UCSD-AML1 (cell line): ENCODE data around the gene CARS1.

Source experiments
- DNase-seq: peaks from one replicate; lab custom pipeline; 2025; ENCODE audit not compliant: unreplicated experiment; lab: John Stamatoyannopoulos, UW

Gene CARS1

GRCh38 chr11:3010521-3011275 lies 46.5 kb downstream of the CARS1 start:
- no peak for DNase-seq

- no peak for DNase-seq
Observed at GRCh38 chr11:3010004-3010403, 47.2 kb downstream of the CARS1 start.

GRCh38 chr11:3009481-3009880 lies 47.7 kb downstream of the CARS1 start:
- DNase-seq: no peak

GRCh38 chr11:3008746-3009336 lies 48.4 kb downstream of the CARS1 start:
- no peak for DNase-seq

GRCh38 chr11:3007404-3008010 lies 49.7 kb downstream of the CARS1 start:
- DNase-seq: no peak

GRCh38 chr11:3006505-3007260 lies 50.5 kb downstream of the CARS1 start:
- no peak for DNase-seq

GRCh38 chr11:3004481-3004880 lies 52.7 kb downstream of the CARS1 start:
- no peak for DNase-seq

- DNase-seq: no peak
Observed at GRCh38 chr11:3003396-3004231, 53.6 kb downstream of the CARS1 start.

GRCh38 chr11:3002871-3003270 lies 54.4 kb downstream of the CARS1 start:
- DNase-seq: no peak

GRCh38 chr11:3002351-3002861 lies 54.8 kb downstream of the CARS1 start:
- DNase-seq: no peak

GRCh38 chr11:3001496-3001895 lies 55.7 kb downstream of the CARS1 start:
- DNase-seq: no peak

- DNase-seq: no peak
Observed at GRCh38 chr11:3000032-3000961, 56.9 kb downstream of the CARS1 start.

- DNase-seq: no peak
Observed at GRCh38 chr11:2999464-2999998, 57.7 kb downstream of the CARS1 start.

GRCh38 chr11:2998073-2998850 lies 59.0 kb downstream of the CARS1 start:
- no peak for DNase-seq

GRCh38 chr11:2997406-2997805 lies 59.8 kb downstream of the CARS1 start:
- no peak for DNase-seq

GRCh38 chr11:2996976-2997375 lies 60.2 kb downstream of the CARS1 start:
- DNase-seq: no peak

- no peak for DNase-seq
Observed at GRCh38 chr11:2995893-2996554, 61.2 kb downstream of the CARS1 start.

- no peak for DNase-seq
Observed at GRCh38 chr11:2995031-2995561, 62.1 kb downstream of the CARS1 start.
